ENCODE measurements around the gene UQCRHL. TPM values are rescaled to one million over a fixed set of nuclear protein-coding genes. Genes with fewer than 3 reads are reported as not detected.

Gene UQCRHL
- total RNA-seq, 1 donor from 2014 or later = 4.8 TPM

DNA sequence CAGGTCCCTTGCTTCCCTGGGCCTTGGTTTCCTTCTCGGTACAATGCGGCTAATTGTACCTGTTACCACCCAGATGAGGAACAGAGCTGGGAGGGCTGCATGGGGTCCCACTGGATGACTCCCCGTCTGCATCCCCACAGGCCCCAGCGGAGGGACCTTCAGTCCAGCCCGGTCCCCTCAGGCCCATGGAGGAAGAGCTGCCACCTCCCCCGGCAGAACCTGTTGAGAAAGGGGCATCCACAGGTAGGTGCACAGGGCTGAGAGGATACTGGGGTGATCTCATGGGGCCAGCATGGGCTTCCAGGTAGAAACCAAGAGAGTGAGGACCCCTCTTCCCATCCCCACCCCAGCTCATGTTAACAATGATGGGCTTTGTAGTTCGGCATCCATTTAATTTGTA is 39.1 kb downstream of the UQCRHL start:
- no peak for TF ChIP-seq EZH2 (IDR thresholded peaks at IDR 0.05)
- no peak for TF ChIP-seq EZH2phosphoT487 (IDR thresholded peaks at IDR 0.05)
- TF ChIP-seq CTCF (IDR thresholded peaks at IDR 0.05) = no peak
- H3K9me3 ChIP-seq (ENCODE audit: low read depth) = no peaks in the 10 kb centered on the region
- peaks cover 2% of the 10 kb centered on the region for H3K27me3 Mint-ChIP-seq (ENCODE audit: insufficient read depth, low read depth)
- no peaks in the 10 kb centered on the region for H3F3A ChIP-seq (ENCODE audit: low read depth)
- H3K4me2 ChIP-seq = no peak overlapping the region
- peaks cover 7% of the 10 kb centered on the region for H3K4me1 Mint-ChIP-seq
- H3K4me1 ChIP-seq = no peaks in the 10 kb centered on the region
- peaks cover 5% of the 10 kb centered on the region for H3K36me3 Mint-ChIP-seq
- H3K27ac Mint-ChIP-seq = no peak overlapping the region
- H3K27me3 ChIP-seq = no peaks in the 10 kb centered on the region
- H2AFZ ChIP-seq (replicated peaks) = no peak overlapping the region
- H4K20me1 ChIP-seq (ENCODE audit: low read depth) = no peaks in the 10 kb centered on the region
- H3K4me3 ChIP-seq = no peak overlapping the region
- H3K79me2 ChIP-seq (ENCODE audit: low read depth) = no peaks in the 10 kb centered on the region
- no peaks in the 10 kb centered on the region for H3K9me3 Mint-ChIP-seq
- H3K27ac ChIP-seq = no peak overlapping the region
- no peak overlapping the region for H3K4me3 Mint-ChIP-seq
- H3K36me3 ChIP-seq = no peaks in the 10 kb centered on the region
- DNase-seq (ENCODE audit: low spot score) = no peak
- no peak overlapping the region for H3K9ac ChIP-seq

GRCh38 chr1:15767941-15768340 is 39.5 kb downstream of the UQCRHL start:
- Mint-ChIP-seq H3K4me3 (no peak overlapping the region), H3K36me3 (peaks cover 5% of the 10 kb centered on the region), H3K9me3 (no peaks in the 10 kb centered on the region), H3K27ac (no peak overlapping the region), H3K4me1 (peaks cover 7% of the 10 kb centered on the region), H3K27me3 (ENCODE audit: insufficient read depth, low read depth) (peaks cover 3% of the 10 kb centered on the region)
- Histone ChIP-seq H2AFZ (replicated peaks) (no peak overlapping the region), H4K20me1 (ENCODE audit: low read depth) (no peaks in the 10 kb centered on the region), H3F3A (ENCODE audit: low read depth) (no peaks in the 10 kb centered on the region), H3K36me3 (no peaks in the 10 kb centered on the region), H3K4me1 (no peaks in the 10 kb centered on the region), H3K27ac (no peak overlapping the region), H3K4me3 (no peak overlapping the region), H3K79me2 (ENCODE audit: low read depth) (no peaks in the 10 kb centered on the region), H3K9ac (no peak overlapping the region), H3K9me3 (ENCODE audit: low read depth) (no peaks in the 10 kb centered on the region), H3K27me3 (no peaks in the 10 kb centered on the region), H3K4me2 (no peak overlapping the region)
- no peak for DNase-seq (ENCODE audit: low spot score)
- TF ChIP-seq CTCF (IDR thresholded peaks at IDR 0.05) (no peak), EZH2phosphoT487 (IDR thresholded peaks at IDR 0.05) (no peak), EZH2 (IDR thresholded peaks at IDR 0.05) (no peak)

GRCh38 chr1:15765495-15766194 is 41.8 kb downstream of the UQCRHL start:
- H3K4me3 ChIP-seq = no peak overlapping the region
- peak overlapping the region; percentile 66 for H3K27ac Mint-ChIP-seq

More at GRCh38 chr1:15765495-15766194, 41.8 kb downstream of the UQCRHL start:
- Mint-ChIP-seq H3K4me3 (peak overlapping the region; percentile 33), H3K27me3 (ENCODE audit: insufficient read depth, low read depth) (peaks cover 3% of the 10 kb centered on the region), H3K4me1 (peaks cover 11% of the 10 kb centered on the region), H3K36me3 (no peaks in the 10 kb centered on the region), H3K9me3 (no peaks in the 10 kb centered on the region)
- no peak for DNase-seq (ENCODE audit: low spot score)
- no peaks in the 10 kb centered on the region for H3K36me3 ChIP-seq
- no peak overlapping the region for H2AFZ ChIP-seq (replicated peaks)
- H3K27me3 ChIP-seq = no peaks in the 10 kb centered on the region
- no peak overlapping the region for H3K9ac ChIP-seq
- H3K79me2 ChIP-seq (ENCODE audit: low read depth) = no peaks in the 10 kb centered on the region
- no peak overlapping the region for H3K27ac ChIP-seq
- peaks cover 5% of the 10 kb centered on the region for H3K4me1 ChIP-seq
- H3K9me3 ChIP-seq (ENCODE audit: low read depth) = no peaks in the 10 kb centered on the region
- TF ChIP-seq CTCF (IDR thresholded peaks at IDR 0.05) (no peak), EZH2phosphoT487 (IDR thresholded peaks at IDR 0.05) (no peak), EZH2 (IDR thresholded peaks at IDR 0.05) (no peak)
- H3F3A ChIP-seq (ENCODE audit: low read depth) = peaks cover 10% of the 10 kb centered on the region
- no peak overlapping the region for H3K4me2 ChIP-seq
- peaks cover 3% of the 10 kb centered on the region for H4K20me1 ChIP-seq (ENCODE audit: low read depth)

Data from neural progenitor cell (in vitro differentiated cells).